SU-DHL-6 (cell line): ENCODE results near the gene TARDBP.

ENCODE experiments used
- H2AFZ ChIP-seq: fragments of 200-600 bp; sonication (generic); 2 replicates; pipeline ENCODE4 v1.6.1; 2014; ENCODE audit warnings: low read depth, mild to moderate bottlenecking, moderate library complexity, mixed read lengths, antibody characterized with exemption, low read length; ENCODE audit not compliant: severe bottlenecking
- H3F3A ChIP-seq: fragments of 200-600 bp; shearing (Covaris generic); 2 replicates; pipeline ENCODE4 v1.6.0; 2016; ENCODE audit warnings: antibody characterized with exemption, mild to moderate bottlenecking; ENCODE audit not compliant: insufficient read depth
- H3K27ac ChIP-seq: fragments of 200-600 bp; sonication (generic); 2 replicates; pipeline ENCODE4 v1.5.1; 2016; ENCODE audit warnings: low read depth, mild to moderate bottlenecking, low read length, moderate library complexity, mixed read lengths
- H3K27me3 ChIP-seq: fragments of 200-600 bp; sonication (generic), shearing (Covaris generic); 2 replicates; pipeline ENCODE4 v1.6.0; 2014; ENCODE audit warnings: mild to moderate bottlenecking, low read length
- H3K36me3 ChIP-seq: fragments of 200-600 bp; sonication (generic); 2 replicates; pipeline ENCODE4 v1.6.1; 2014; ENCODE audit warnings: mild to moderate bottlenecking, low read length, mixed read lengths
- H3K4me2 ChIP-seq: fragments of 300-600, 200-600 bp; shearing (Covaris generic), sonication (generic); 2 replicates; pipeline ENCODE4 v1.6.0; 2014; ENCODE audit warnings: low read length, low read depth, mild to moderate bottlenecking; ENCODE audit not compliant: poor library complexity, severe bottlenecking
- H3K4me3 ChIP-seq: fragments of 200-600 bp; sonication (generic); 2 replicates; pipeline ENCODE4 v1.5.1; 2014; ENCODE audit warnings: antibody characterized with exemption, low read length, mild to moderate bottlenecking, mixed read lengths; ENCODE audit not compliant: insufficient read depth, poor library complexity, severe bottlenecking
- H3K79me2 ChIP-seq: fragments of 200-600 bp; sonication (generic); 2 replicates; pipeline ENCODE4 v1.6.1; 2014; ENCODE audit warnings: mild to moderate bottlenecking, low read length, moderate library complexity; ENCODE audit not compliant: insufficient read depth
- H3K9ac ChIP-seq: fragments of 200-600 bp; sonication (generic); 2 replicates; pipeline ENCODE4 v1.7.0; 2014; ENCODE audit warnings: mild to moderate bottlenecking, low read length
- H3K9me2 ChIP-seq: fragments of 200-600 bp; sonication (generic); replicated peaks from 2 replicates; pipeline ENCODE4 v1.6.1; 2014; ENCODE audit warnings: low read length; ENCODE audit not compliant: insufficient read depth
- H3K9me3 ChIP-seq: fragments of 200-600 bp; sonication (generic); 2 replicates; pipeline ENCODE4 v1.6.1; 2014; ENCODE audit warnings: low read length, mixed read lengths; ENCODE audit not compliant: insufficient read depth
- H4K20me1 ChIP-seq: fragments of 200-600 bp; sonication (generic); 2 replicates; pipeline ENCODE4 v1.6.1; 2014; ENCODE audit warnings: low read depth, mild to moderate bottlenecking, antibody characterized with exemption, low read length, moderate library complexity, mixed read lengths
- EZH2phosphoT487 ChIP-seq: fragments of 200-600 bp; sonication (generic), shearing (Covaris generic); conservative IDR thresholded peaks from 2 replicates; pipeline ENCODE4 v1.6.1; 2018; ENCODE audit warnings: mild to moderate bottlenecking, antibody characterized with exemption, low read length, moderate library complexity, mixed read lengths
- TF ChIP-seq, protein P1 (sequence below): fragments of 200-600 bp; sonication (generic); IDR thresholded peaks from one replicate; pipeline ENCODE4 v1.5.1; 2017; ENCODE audit warnings: antibody characterized with exemption, mild to moderate bottlenecking, low read length, moderate library complexity; ENCODE audit not compliant: insufficient read depth, poor library complexity, severe bottlenecking

The TARDBP gene

DNA sequence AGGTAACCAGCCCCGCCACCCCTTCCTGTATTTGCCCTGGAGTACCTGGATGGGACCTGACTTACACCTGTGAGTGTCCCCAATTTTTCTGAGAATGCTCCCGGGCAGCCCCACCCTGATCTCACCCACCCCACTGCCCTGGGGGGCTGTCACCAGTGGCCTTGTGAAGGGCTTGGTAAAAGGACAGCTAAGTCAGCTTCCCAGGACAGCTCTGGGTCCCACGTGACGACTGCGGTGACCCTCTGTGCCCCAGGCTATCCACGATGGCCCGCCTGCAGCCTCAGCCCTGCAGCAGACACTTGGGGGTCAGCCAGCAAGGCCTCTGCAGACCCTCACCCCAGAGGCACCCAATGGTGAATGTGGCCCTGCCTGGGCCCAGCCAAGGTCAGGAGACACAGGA, 41.7 kb downstream of the TARDBP start:
- H3K36me3 ChIP-seq: 0 out of 2 replicates have a peak, but pooled peaks cover 4% of the 10 kb centered on the region
- H3K4me3 ChIP-seq: no peak overlapping the region
- H3K9me3 ChIP-seq: no peaks in the 10 kb centered on the region
- no peak overlapping the region for H2AFZ ChIP-seq
- no peak overlapping the region for H3K9ac ChIP-seq
- peaks cover 14% of the 10 kb centered on the region for H3K79me2 ChIP-seq
- TF ChIP-seq, protein P1, sequence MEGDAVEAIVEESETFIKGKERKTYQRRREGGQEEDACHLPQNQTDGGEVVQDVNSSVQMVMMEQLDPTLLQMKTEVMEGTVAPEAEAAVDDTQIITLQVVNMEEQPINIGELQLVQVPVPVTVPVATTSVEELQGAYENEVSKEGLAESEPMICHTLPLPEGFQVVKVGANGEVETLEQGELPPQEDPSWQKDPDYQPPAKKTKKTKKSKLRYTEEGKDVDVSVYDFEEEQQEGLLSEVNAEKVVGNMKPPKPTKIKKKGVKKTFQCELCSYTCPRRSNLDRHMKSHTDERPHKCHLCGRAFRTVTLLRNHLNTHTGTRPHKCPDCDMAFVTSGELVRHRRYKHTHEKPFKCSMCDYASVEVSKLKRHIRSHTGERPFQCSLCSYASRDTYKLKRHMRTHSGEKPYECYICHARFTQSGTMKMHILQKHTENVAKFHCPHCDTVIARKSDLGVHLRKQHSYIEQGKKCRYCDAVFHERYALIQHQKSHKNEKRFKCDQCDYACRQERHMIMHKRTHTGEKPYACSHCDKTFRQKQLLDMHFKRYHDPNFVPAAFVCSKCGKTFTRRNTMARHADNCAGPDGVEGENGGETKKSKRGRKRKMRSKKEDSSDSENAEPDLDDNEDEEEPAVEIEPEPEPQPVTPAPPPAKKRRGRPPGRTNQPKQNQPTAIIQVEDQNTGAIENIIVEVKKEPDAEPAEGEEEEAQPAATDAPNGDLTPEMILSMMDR: no peak
- no peak for TF ChIP-seq EZH2phosphoT487
- no peak overlapping the region for H3K27ac ChIP-seq
- H4K20me1 ChIP-seq: no peaks in the 10 kb centered on the region
- H3K9me2 ChIP-seq: no peaks in the 10 kb centered on the region
- no peaks in the 10 kb centered on the region for H3K27me3 ChIP-seq
- H3F3A ChIP-seq: peaks cover 5% of the 10 kb centered on the region; the same call in 1 of the 2 replicates
- H3K4me2 ChIP-seq: no peak overlapping the region

- no peak overlapping the region for H3K9ac ChIP-seq
- H3K36me3 ChIP-seq: 0 out of 2 replicates have a peak, but pooled peaks cover 4% of the 10 kb centered on the region
- H4K20me1 ChIP-seq: no peaks in the 10 kb centered on the region
- TF ChIP-seq EZH2phosphoT487: no peak
- TF ChIP-seq, protein P1: no peak
- no peak overlapping the region for H3K27ac ChIP-seq
- H3K4me3 ChIP-seq: no peak overlapping the region
- no peak overlapping the region for H3K4me2 ChIP-seq
- no peak overlapping the region for H2AFZ ChIP-seq
- H3K9me2 ChIP-seq: no peaks in the 10 kb centered on the region
- H3K27me3 ChIP-seq: no peaks in the 10 kb centered on the region
- peaks cover 18% of the 10 kb centered on the region for H3K79me2 ChIP-seq
- no peaks in the 10 kb centered on the region for H3K9me3 ChIP-seq
- H3F3A ChIP-seq: peaks cover 5% of the 10 kb centered on the region; the same call in 1 of the 2 replicates
These were observed 42.2 kb downstream of the TARDBP start for GRCh38 chr1:11054666-11055065.

GRCh38 chr1:11055676-11056075, 43.2 kb downstream of the TARDBP start:
- no peaks in the 10 kb centered on the region for H3K27me3 ChIP-seq
- no peaks in the 10 kb centered on the region for H3K9me3 ChIP-seq
- no peak for TF ChIP-seq EZH2phosphoT487
- TF ChIP-seq, protein P1: no peak
- no peak overlapping the region for H3K4me3 ChIP-seq
- H3F3A ChIP-seq: peaks cover 8% of the 10 kb centered on the region
- H3K4me2 ChIP-seq: no peak overlapping the region
- H3K36me3 ChIP-seq: 0 out of 2 replicates have a peak, but pooled peaks cover 4% of the 10 kb centered on the region
- no peak overlapping the region for H2AFZ ChIP-seq
- H4K20me1 ChIP-seq: no peaks in the 10 kb centered on the region
- H3K9ac ChIP-seq: no peak overlapping the region
- peaks cover 23% of the 10 kb centered on the region for H3K79me2 ChIP-seq
- no peak overlapping the region for H3K27ac ChIP-seq
- no peaks in the 10 kb centered on the region for H3K9me2 ChIP-seq
